HepG2 (cell line): Measurements from ENCODE around the gene P3H2. TPM values are rescaled to one million over a fixed set of nuclear protein-coding genes. Genes with fewer than 3 reads are reported as not detected.

Experiments
- ATAC-seq: fragments of 200-7000 bp; cut with Tn5 transposase; 3 replicates; pipeline ENCODE4 v1.9.1; 2020; ENCODE audit warnings: mild to moderate bottlenecking, moderate library complexity
- BruUV-seq: library from RNA; stranded (reverse); fragments of 400-500 nt; replicated peaks from 2 replicates; lab custom pipeline; 2021; lab: Mats Ljungman, UMichigan
- CTCF ChIA-PET: fragments of 300-600 bp; formaldehyde crosslinking; extraction: SDS; loops from one replicate; lab custom pipeline; 2021; ENCODE audit warnings: low total read pairs, inconsistent platforms, low intra/inter-chr PET ratio; lab: Yijun Ruan, JAX
- POLR2A ChIA-PET: fragments of 350-600 bp; sonication (Branson Sonifier 250); formaldehyde crosslinking; loops from one replicate; lab custom pipeline; 2020; ENCODE audit warnings: antibody characterized with exemption, inconsistent platforms; lab: Yijun Ruan, JAX
- DNase-seq: peaks from one replicate; pipeline ENCODE4 v3.0.0-alpha.2; 2015; ENCODE audit warnings: low spot score
- FAIRE-seq: peaks from 3 replicates; lab custom pipeline; 2011; peaks lifted over from hg19 to GRCh38; lab: Jason Lieb, UNC
- H2AFZ ChIP-seq: one replicate; pipeline ENCODE4 v1.6.1; 2011; ENCODE audit warnings: low read length, inconsistent platforms
- H3K27ac ChIP-seq: fragments of 300-600 bp; 3 replicates; pipeline ENCODE4 v1.8.0; 2011; ENCODE audit warnings: mixed run types, mild to moderate bottlenecking, mixed read lengths, low read length, inconsistent platforms; ENCODE audit not compliant: insufficient read depth; ENCODE audit errors: extremely low read length
- H3K27me3 ChIP-seq, 2 experiments: fragments of 200-600 bp in 1 of 2; 2 replicates in 1 of 2; 3 replicates in 1 of 2; pipeline versions ENCODE4 v1.6.0 to v1.8.0; 2011; ENCODE audit warnings: low read length in 2 of 2, mild to moderate bottlenecking in 2 of 2, moderate library complexity in 2 of 2, inconsistent platforms in 1 of 2; ENCODE audit not compliant: insufficient read depth in 2 of 2, control insufficient read depth in 1 of 2
- H3K36me3 ChIP-seq, 2 experiments: fragments of 200-600 bp in 1 of 2; replicated peaks in 1 of 2; 2 replicates in 1 of 2; 3 replicates in 1 of 2; pipeline versions ENCODE4 v1.5.1 to v1.8.0; 2011; ENCODE audit warnings: low read length in 2 of 2, inconsistent platforms in 1 of 2; ENCODE audit not compliant: insufficient read depth in 2 of 2, control insufficient read depth in 1 of 2
- H3K4me1 ChIP-seq: 2 replicates; pipeline ENCODE4 v1.5.1; 2012; ENCODE audit warnings: low read length, inconsistent platforms; ENCODE audit not compliant: insufficient read depth
- H3K4me2 ChIP-seq: 2 replicates; pipeline ENCODE4 v1.6.0; 2011; ENCODE audit warnings: low read depth, low read length, inconsistent platforms
- H3K4me3 ChIP-seq, 3 experiments: fragments of 200-600 bp in 1 of 3; sonication (generic), shearing (Covaris generic) in 1 of 3; replicated peaks in 1 of 3; 2 replicates each; pipeline ENCODE4 v1.5.1; 2011 to 2016; ENCODE audit warnings: low read length in 3 of 3, inconsistent platforms in 2 of 3, low read depth in 2 of 3, mild to moderate bottlenecking in 2 of 3, control low read depth in 1 of 3, mixed read lengths in 1 of 3; ENCODE audit not compliant: insufficient read depth in 1 of 3
- H3K79me2 ChIP-seq: one replicate; pipeline ENCODE4 v1.6.1; 2011; ENCODE audit warnings: low read length, inconsistent platforms; ENCODE audit not compliant: insufficient read depth
- H3K9ac ChIP-seq: 2 replicates; pipeline ENCODE4 v1.6.0; 2011; ENCODE audit warnings: mild to moderate bottlenecking, low read depth, low read length, inconsistent platforms; ENCODE audit not compliant: insufficient read depth
- H3K9me3 ChIP-seq: 2 replicates; pipeline ENCODE4 v1.5.1; 2012; ENCODE audit warnings: mild to moderate bottlenecking, low read length
- H4K20me1 ChIP-seq: 2 replicates; pipeline ENCODE4 v1.6.0; 2011; ENCODE audit warnings: inconsistent platforms, mild to moderate bottlenecking, low read length, moderate library complexity; ENCODE audit not compliant: insufficient read depth
- CHD4 ChIP-seq: fragments of 200-600 bp; sonication (generic); IDR thresholded peaks from 2 replicates; pipeline ENCODE4 v1.7.0; 2017; ENCODE audit warnings: mild to moderate bottlenecking, low read length, borderline replicate concordance
- ESRRA ChIP-seq: sonication (generic); formaldehyde crosslinking; IDR thresholded peaks from 2 replicates; pipeline ENCODE4 v1.5.1; 2020; ENCODE audit warnings: mild to moderate bottlenecking, low read depth, missing genetic modification reagents
- GPN1 ChIP-seq: sonication (generic); formaldehyde crosslinking; IDR thresholded peaks from 2 replicates; pipeline ENCODE4 v1.5.1; 2020; ENCODE audit warnings: missing genetic modification reagents, borderline replicate concordance
- KMT2A ChIP-seq: sonication (generic); formaldehyde crosslinking; IDR thresholded peaks from 2 replicates; pipeline ENCODE4 v1.4.0; 2020; ENCODE audit warnings: missing genetic modification reagents
- ZNF766 ChIP-seq: sonication (generic); formaldehyde crosslinking; IDR thresholded peaks from 2 replicates; pipeline ENCODE4 v1.5.0; 2020; ENCODE audit warnings: missing genetic modification reagents, borderline replicate concordance
- ZSCAN22 ChIP-seq: sonication (generic); formaldehyde crosslinking; IDR thresholded peaks from 2 replicates; pipeline ENCODE4 v1.4.0; 2020; ENCODE audit warnings: mild to moderate bottlenecking, missing genetic modification reagents
- WGBS: methylation state at CpG from one replicate; pipeline ENCODE4 v1.1.6; 2017; ENCODE audit warnings: low lambda C conversion rate; 5-methylcytosine and 5-hydroxymethylcytosine counted together
- in situ Hi-C: cut with HindIII; loops from 2 replicates; pipeline ENCODE4 v1.10.0; 2017; ENCODE audit warnings: low pct_unique_long_range_greater_than_20kb; ENCODE audit not compliant: extremely low pct_ligation_motif_present
- intact Hi-C: fragments of 100-400 bp; cut with micrococcal nuclease; formaldehyde crosslinking; loops from one replicate; pipeline ENCODE4 v1.10.0; 2022; ENCODE audit not compliant: unreplicated experiment
- polyA plus RNA-seq, 8 experiments: library from polyadenylated mRNA; depleted of rRNA in 3 of 8; stranded (reverse) in 7 of 8; unstranded in 1 of 8; fragments of >200 nt; fragmentation: Illumina TruSeq in 4 of 8; extraction: Trizol in 4 of 8; gene quantifications; 2 replicates each; pipeline versions ENCODE4 v1.2.1 to v1.2.3, GENCODE V29; 2011 to 2016; ENCODE audit warnings: low read depth in 4 of 8, missing spikeins in 1 of 8, mixed read lengths in 1 of 8; ENCODE audit not compliant: insufficient read depth in 1 of 8
- total RNA-seq, 5 experiments: library from RNA; depleted of rRNA; stranded (reverse); fragments of >200 nt; fragmentation: Illumina TruSeq; extraction: Trizol; gene quantifications; 2 replicates each; pipeline ENCODE4 v1.2.3, GENCODE V29; 2016; ENCODE audit warnings: low read depth in 1 of 5
- TF ChIP-seq, protein P1 (sequence below): sonication (generic); formaldehyde crosslinking; IDR thresholded peaks from 2 replicates; pipeline ENCODE4 v1.5.1; 2020; ENCODE audit warnings: missing genetic modification reagents, mild to moderate bottlenecking, borderline replicate concordance
- TF ChIP-seq, protein P2 (sequence below): sonication (generic); formaldehyde crosslinking; IDR thresholded peaks from 2 replicates; pipeline ENCODE4 v1.4.0; 2020; ENCODE audit warnings: missing genetic modification reagents, mild to moderate bottlenecking, borderline replicate concordance
- TF ChIP-seq, protein P3 (sequence below): sonication (generic); formaldehyde crosslinking; conservative IDR thresholded peaks from 2 replicates; pipeline ENCODE4 v1.4.0; 2020; ENCODE audit warnings: missing genetic modification reagents

P3H2 gene
- total and polyA plus RNA-seq, 2 of the 13 experiments (the other 11 are each of a cell fraction or from before 2014, with no cell fraction given) = not detected

DNA sequence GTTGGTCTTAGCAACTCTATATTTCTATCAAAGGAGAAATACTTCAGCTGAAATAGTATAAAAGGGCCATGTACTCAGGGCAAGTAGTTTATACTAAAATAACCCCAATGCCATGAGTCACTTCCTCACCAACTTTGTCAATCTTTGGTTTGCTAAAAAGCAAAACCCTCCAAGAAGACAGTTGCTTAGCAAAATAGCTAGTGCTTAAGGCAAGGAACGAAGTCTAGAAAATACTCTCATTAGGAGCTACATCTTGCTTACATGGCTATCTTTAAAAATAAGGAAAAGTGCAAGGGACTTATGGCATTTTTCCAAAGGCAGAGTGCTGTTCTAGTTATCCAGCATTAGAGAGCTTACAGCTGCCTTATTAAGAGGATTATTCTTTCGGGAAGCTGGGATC lies 28.4 kb downstream of the P3H2 start (continued):
- TF ChIP-seq, protein P1, sequence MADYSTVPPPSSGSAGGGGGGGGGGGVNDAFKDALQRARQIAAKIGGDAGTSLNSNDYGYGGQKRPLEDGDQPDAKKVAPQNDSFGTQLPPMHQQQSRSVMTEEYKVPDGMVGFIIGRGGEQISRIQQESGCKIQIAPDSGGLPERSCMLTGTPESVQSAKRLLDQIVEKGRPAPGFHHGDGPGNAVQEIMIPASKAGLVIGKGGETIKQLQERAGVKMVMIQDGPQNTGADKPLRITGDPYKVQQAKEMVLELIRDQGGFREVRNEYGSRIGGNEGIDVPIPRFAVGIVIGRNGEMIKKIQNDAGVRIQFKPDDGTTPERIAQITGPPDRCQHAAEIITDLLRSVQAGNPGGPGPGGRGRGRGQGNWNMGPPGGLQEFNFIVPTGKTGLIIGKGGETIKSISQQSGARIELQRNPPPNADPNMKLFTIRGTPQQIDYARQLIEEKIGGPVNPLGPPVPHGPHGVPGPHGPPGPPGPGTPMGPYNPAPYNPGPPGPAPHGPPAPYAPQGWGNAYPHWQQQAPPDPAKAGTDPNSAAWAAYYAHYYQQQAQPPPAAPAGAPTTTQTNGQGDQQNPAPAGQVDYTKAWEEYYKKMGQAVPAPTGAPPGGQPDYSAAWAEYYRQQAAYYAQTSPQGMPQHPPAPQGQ (CRISPR knock-in tag) = no peak
- TF ChIP-seq KMT2A (CRISPR knock-in tag) = no peak
- no peak for TF ChIP-seq CHD4
- TF ChIP-seq, protein P2, sequence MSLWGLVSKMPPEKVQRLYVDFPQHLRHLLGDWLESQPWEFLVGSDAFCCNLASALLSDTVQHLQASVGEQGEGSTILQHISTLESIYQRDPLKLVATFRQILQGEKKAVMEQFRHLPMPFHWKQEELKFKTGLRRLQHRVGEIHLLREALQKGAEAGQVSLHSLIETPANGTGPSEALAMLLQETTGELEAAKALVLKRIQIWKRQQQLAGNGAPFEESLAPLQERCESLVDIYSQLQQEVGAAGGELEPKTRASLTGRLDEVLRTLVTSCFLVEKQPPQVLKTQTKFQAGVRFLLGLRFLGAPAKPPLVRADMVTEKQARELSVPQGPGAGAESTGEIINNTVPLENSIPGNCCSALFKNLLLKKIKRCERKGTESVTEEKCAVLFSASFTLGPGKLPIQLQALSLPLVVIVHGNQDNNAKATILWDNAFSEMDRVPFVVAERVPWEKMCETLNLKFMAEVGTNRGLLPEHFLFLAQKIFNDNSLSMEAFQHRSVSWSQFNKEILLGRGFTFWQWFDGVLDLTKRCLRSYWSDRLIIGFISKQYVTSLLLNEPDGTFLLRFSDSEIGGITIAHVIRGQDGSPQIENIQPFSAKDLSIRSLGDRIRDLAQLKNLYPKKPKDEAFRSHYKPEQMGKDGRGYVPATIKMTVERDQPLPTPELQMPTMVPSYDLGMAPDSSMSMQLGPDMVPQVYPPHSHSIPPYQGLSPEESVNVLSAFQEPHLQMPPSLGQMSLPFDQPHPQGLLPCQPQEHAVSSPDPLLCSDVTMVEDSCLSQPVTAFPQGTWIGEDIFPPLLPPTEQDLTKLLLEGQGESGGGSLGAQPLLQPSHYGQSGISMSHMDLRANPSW (CRISPR knock-in tag) = no peak

DNA sequence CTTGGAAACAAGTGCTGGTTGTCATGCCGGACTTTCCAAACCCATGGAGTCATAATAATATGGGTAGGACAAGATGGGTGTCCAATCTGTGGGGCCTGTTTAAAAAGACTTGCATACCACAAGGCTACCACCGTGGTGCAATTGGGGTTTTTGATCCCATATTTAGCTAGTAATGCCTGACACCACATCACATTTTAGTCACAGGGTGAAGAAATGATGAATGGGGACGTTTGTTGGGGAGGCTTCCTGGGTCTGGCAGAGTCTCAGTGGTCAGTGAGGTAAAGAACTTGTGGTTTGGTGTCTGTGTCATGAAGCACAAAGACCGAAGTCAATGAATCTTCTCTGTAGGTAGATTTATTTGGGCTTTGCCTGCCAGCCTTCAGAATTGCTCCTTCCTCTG lies 31.0 kb downstream of the P3H2 start:
- ChIA-PET CTCF (no interaction called here), POLR2A (no interaction called here)
- WGBS = 35% methylated on average over 4 of the region's 4 CpGs
- Histone ChIP-seq H3K9ac (no peak overlapping the region), H3K9me3 (no peaks in the 10 kb centered on the region), H3K79me2 (no peaks in the 10 kb centered on the region), H3K4me1 (no peaks in the 10 kb centered on the region), H3K27me3 (no peaks in the 10 kb centered on the region), H3K27ac (no peak overlapping the region), H3K36me3 (no peaks in the 10 kb centered on the region), H3K4me3 (no peak overlapping the region), H3K4me2 (no peak overlapping the region), H4K20me1 (no peaks in the 10 kb centered on the region), H2AFZ (no peak overlapping the region)
- intact Hi-C loops (no loop called here), in situ Hi-C loops (no loop called here)
- no peak for DNase-seq
- no peak for FAIRE-seq
- TF ChIP-seq ZSCAN22 (CRISPR knock-in tag) = no peak
- TF ChIP-seq, protein P3, sequence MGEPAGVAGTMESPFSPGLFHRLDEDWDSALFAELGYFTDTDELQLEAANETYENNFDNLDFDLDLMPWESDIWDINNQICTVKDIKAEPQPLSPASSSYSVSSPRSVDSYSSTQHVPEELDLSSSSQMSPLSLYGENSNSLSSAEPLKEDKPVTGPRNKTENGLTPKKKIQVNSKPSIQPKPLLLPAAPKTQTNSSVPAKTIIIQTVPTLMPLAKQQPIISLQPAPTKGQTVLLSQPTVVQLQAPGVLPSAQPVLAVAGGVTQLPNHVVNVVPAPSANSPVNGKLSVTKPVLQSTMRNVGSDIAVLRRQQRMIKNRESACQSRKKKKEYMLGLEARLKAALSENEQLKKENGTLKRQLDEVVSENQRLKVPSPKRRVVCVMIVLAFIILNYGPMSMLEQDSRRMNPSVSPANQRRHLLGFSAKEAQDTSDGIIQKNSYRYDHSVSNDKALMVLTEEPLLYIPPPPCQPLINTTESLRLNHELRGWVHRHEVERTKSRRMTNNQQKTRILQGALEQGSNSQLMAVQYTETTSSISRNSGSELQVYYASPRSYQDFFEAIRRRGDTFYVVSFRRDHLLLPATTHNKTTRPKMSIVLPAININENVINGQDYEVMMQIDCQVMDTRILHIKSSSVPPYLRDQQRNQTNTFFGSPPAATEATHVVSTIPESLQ (CRISPR knock-in tag) = no peak
- no peak for TF ChIP-seq ESRRA
- TF ChIP-seq GPN1 = no peak
- no peak for TF ChIP-seq ZNF766
- no TSS peak for BruUV-seq
- ATAC-seq = no peak
